GM15510 (cell line): ENCODE results near the gene NADK.
A peak's percentile ranks its signal among the peaks of the same experiment; 100 is the strongest.

ENCODE experiments used
- POLR2A ChIP-seq: IDR thresholded peaks from 3 replicates; pipeline ENCODE4 v1.6.1; 2011; ENCODE audit warnings: borderline replicate concordance; ENCODE audit not compliant: insufficient read length; ENCODE audit errors: extremely low read depth

Gene NADK

GRCh38 chr1:1796466-1796865 lies 18.2 kb upstream of the NADK start:
- TF ChIP-seq POLR2A: no peak

GRCh38 chr1:1794999-1795398 lies 16.7 kb upstream of the NADK start:
- no peak for TF ChIP-seq POLR2A

GRCh38 chr1:1793481-1794244 lies 15.4 kb upstream of the NADK start:
- TF ChIP-seq POLR2A: no peak

- no peak for TF ChIP-seq POLR2A
Observed at GRCh38 chr1:1788646-1789431, 10.6 kb upstream of the NADK start.

GRCh38 chr1:1788136-1788535 lies 9.9 kb upstream of the NADK start:
- TF ChIP-seq POLR2A: no peak

- TF ChIP-seq POLR2A: no peak
Observed at GRCh38 chr1:1786836-1787605, 8.8 kb upstream of the NADK start.

- TF ChIP-seq POLR2A: no peak
Observed at GRCh38 chr1:1785666-1786065, 7.4 kb upstream of the NADK start.

GRCh38 chr1:1784933-1785332 lies 6.7 kb upstream of the NADK start:
- no peak for TF ChIP-seq POLR2A

- TF ChIP-seq POLR2A: no peak
Observed at GRCh38 chr1:1783320-1783719, 5.0 kb upstream of the NADK start.

GRCh38 chr1:1782399-1783221 lies 4.3 kb upstream of the NADK start:
- TF ChIP-seq POLR2A: no peak

- TF ChIP-seq POLR2A: no peak
Observed at GRCh38 chr1:1781526-1781903, 3.2 kb upstream of the NADK start.

GRCh38 chr1:1780598-1781525 lies 2.6 kb upstream of the NADK start:
- peak; percentile 4 for TF ChIP-seq POLR2A

GRCh38 chr1:1779691-1780597 lies 1.7 kb upstream of the NADK start:
- peak; percentile 41 for TF ChIP-seq POLR2A

- no peak for TF ChIP-seq POLR2A
Observed at GRCh38 chr1:1779320-1779675, 1.0 kb upstream of the NADK start.
